Body of pancreas (tissue), 4 donors: ENCODE data around the gene LDLRAD3. TPM values are rescaled to one million over a fixed set of nuclear protein-coding genes. Genes with fewer than 3 reads are reported as not detected.

Experiments used
- ATAC-seq: fragments of 150-250 bp; one replicate; pipeline ENCODE4 v1.9.1; 2016
- DNase-seq, 4 donors: peaks; one replicate each; pipeline ENCODE4 v3.0.0-alpha.2; 2019
- H3K27ac ChIP-seq, 4 donors: fragments of 200-600 bp; sonication (generic); 1 replicate in 3 of 4; 2 replicates in 1 of 4; pipeline versions ENCODE4 v1.5.1 to v1.6.1; 2016 to 2019; ENCODE audit warnings: mild to moderate bottlenecking in 1 of 4, mixed read lengths in 1 of 4, moderate library complexity in 1 of 4
- H3K27me3 ChIP-seq, 2 donors: fragments of 200-600 bp; sonication (generic); one replicate each; pipeline ENCODE4 v1.6.0; 2016; ENCODE audit warnings: mild to moderate bottlenecking in 1 of 2
- H3K36me3 ChIP-seq, 2 donors: fragments of 200-600 bp; sonication (generic); replicated peaks in 1 of 2; 2 replicates each; pipeline ENCODE4 v1.5.1; 2016; ENCODE audit warnings: low read depth in 2 of 2; ENCODE audit not compliant: insufficient read depth in 1 of 2
- H3K4me1 ChIP-seq: fragments of 200-600 bp; sonication (generic); one replicate; pipeline ENCODE4 v1.6.0; 2016
- H3K4me3 ChIP-seq, 2 donors: fragments of 200-600 bp; sonication (generic); 1 replicate in 1 of 2; 2 replicates in 1 of 2; pipeline ENCODE4 v1.5.1; 2016 to 2019
- H3K9me3 ChIP-seq, 3 donors: fragments of 200-600 bp; sonication (generic); 1 replicate in 2 of 3; 2 replicates in 1 of 3; pipeline ENCODE4 v1.5.1; 2016
- POLR2A ChIP-seq, 3 donors: fragments of 450-650 bp; IDR thresholded peaks; one replicate each; pipeline ENCODE4 v1.6.1; 2016; ENCODE audit warnings: antibody characterized with exemption in 3 of 3, mild to moderate bottlenecking in 2 of 3
- WGBS, 2 donors: methylation state at CpG; one replicate each; pipeline ENCODE4 v1.1.5; 2017; 5-methylcytosine and 5-hydroxymethylcytosine counted together
- intact Hi-C: fragments of 100-400 bp; cut with DNase I; formaldehyde crosslinking; loops from one replicate; pipeline ENCODE4 v1.15.1; 2023
- total RNA-seq, 2 donors: library from RNA; depleted of rRNA; stranded (reverse); fragments of >200 nt; gene quantifications; one replicate each; pipeline ENCODE4 v1.1.0, GENCODE V29; 2016
- TF ChIP-seq, protein P1 (sequence below), 7 experiments: fragments of 450-650 bp in 4 of 7; fragments of 200-600 bp in 3 of 7; sonication (generic) in 3 of 7; IDR thresholded peaks; one replicate each; pipeline ENCODE4 v1.5.1; 2016 to 2019; ENCODE audit warnings: antibody characterized with exemption in 7 of 7

Gene LDLRAD3
- total RNA-seq, 2 donors from 2014 or later = 5.7 to 7.9 TPM

DNA sequence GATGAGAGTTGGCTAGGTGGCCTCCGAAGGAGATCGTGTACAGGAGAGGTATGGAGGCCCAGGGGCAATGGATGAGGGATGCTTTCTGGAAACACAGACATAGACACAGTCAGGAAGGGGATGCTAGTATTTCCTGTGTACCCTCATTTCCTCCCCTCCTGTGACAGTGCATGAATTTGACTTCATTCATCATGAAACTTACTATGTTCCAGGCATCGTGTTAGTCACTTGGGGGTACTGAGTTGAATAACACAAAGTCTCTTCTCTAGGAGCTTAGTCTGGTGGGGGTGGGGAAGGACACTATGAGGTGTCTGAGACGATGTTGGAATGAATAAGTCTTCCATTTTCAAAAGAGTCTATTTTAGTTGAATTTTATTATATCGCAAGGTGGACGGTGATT, 32.6 kb downstream of the LDLRAD3 start:
- H3K27ac ChIP-seq = no peak overlapping the region
- intact Hi-C loops = no loop called here
- WGBS, 2 donors = 90 to 93% methylated on average over 6 of the region's 6 CpGs
- no peak for DNase-seq
- no peaks in the 10 kb centered on the region for H3K9me3 ChIP-seq
- no peaks in the 10 kb centered on the region for H3K4me1 ChIP-seq
- ATAC-seq = no peak
- TF ChIP-seq POLR2A (IDR thresholded peaks at IDR 0.05) = no peak
- TF ChIP-seq, protein P1, sequence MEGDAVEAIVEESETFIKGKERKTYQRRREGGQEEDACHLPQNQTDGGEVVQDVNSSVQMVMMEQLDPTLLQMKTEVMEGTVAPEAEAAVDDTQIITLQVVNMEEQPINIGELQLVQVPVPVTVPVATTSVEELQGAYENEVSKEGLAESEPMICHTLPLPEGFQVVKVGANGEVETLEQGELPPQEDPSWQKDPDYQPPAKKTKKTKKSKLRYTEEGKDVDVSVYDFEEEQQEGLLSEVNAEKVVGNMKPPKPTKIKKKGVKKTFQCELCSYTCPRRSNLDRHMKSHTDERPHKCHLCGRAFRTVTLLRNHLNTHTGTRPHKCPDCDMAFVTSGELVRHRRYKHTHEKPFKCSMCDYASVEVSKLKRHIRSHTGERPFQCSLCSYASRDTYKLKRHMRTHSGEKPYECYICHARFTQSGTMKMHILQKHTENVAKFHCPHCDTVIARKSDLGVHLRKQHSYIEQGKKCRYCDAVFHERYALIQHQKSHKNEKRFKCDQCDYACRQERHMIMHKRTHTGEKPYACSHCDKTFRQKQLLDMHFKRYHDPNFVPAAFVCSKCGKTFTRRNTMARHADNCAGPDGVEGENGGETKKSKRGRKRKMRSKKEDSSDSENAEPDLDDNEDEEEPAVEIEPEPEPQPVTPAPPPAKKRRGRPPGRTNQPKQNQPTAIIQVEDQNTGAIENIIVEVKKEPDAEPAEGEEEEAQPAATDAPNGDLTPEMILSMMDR (IDR thresholded peaks at IDR 0.05) = no peak
- no peaks in the 10 kb centered on the region for H3K36me3 ChIP-seq
- H3K27me3 ChIP-seq = no peaks in the 10 kb centered on the region
- H3K4me3 ChIP-seq = no peak overlapping the region

DNA sequence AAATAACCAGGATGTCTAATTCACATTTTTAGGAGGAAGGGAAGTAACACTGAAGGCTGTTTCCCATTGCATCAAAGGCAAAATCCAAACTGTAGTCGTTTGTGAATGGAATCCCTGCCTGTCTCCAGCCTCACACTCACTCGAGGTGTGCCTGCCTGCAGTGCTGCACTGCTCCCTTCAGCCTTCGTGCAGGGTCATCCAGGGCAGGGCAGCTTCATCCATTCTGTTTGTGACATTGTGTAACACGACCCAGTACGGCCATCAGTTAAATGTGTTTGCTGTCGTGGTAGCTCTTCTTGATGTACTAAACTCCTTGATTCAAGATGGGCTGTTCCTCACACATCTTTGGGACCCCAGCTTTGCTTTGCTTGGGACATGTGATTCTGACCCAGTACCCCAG, 34.3 kb downstream of the LDLRAD3 start:
- Histone ChIP-seq H3K36me3 (no peaks in the 10 kb centered on the region), H3K4me1 (no peaks in the 10 kb centered on the region), H3K9me3 (no peaks in the 10 kb centered on the region), H3K27ac (no peak overlapping the region), H3K27me3 (no peaks in the 10 kb centered on the region), H3K4me3 (no peak overlapping the region)
- DNase-seq = no peak
- intact Hi-C loops = no loop called here
- TF ChIP-seq, protein P1 (IDR thresholded peaks at IDR 0.05) = no peak
- TF ChIP-seq POLR2A (IDR thresholded peaks at IDR 0.05) = no peak
- 59 to 61% methylated on average over 6 of the region's 6 CpGs for WGBS, 2 donors
- ATAC-seq = no peak

DNA sequence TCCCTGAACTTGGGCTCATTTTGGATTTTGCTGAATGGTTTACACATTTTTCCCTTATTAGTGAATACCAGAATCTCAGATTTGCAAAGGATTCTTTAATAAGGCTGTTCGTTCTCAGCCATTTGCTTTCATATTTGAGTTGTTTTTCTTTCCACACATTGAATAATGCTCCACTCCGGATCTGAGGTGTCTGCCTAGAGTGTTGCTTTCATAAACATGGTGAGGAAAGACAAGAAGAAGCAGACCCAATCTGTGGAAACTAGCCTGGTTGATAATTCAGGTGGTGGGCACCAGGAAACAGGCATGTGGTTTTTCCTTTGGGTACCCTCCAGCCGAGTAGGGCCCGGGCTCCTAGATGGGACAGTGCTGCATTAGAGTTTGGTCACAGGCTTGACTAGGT, 35.0 kb downstream of the LDLRAD3 start:
- ATAC-seq (no peak), DNase-seq (no peak)
- H3K36me3 ChIP-seq = no peaks in the 10 kb centered on the region
- intact Hi-C loops = no loop called here
- 89% methylated on average over 4 of the region's 4 CpGs for WGBS, 2 donors
- no peak for TF ChIP-seq POLR2A (IDR thresholded peaks at IDR 0.05)
- TF ChIP-seq, protein P1 (IDR thresholded peaks at IDR 0.05) = no peak
- H3K27ac ChIP-seq = no peak overlapping the region
- no peak overlapping the region for H3K4me3 ChIP-seq
- no peaks in the 10 kb centered on the region for H3K9me3 ChIP-seq
- no peaks in the 10 kb centered on the region for H3K27me3 ChIP-seq
- H3K4me1 ChIP-seq = no peaks in the 10 kb centered on the region

DNA sequence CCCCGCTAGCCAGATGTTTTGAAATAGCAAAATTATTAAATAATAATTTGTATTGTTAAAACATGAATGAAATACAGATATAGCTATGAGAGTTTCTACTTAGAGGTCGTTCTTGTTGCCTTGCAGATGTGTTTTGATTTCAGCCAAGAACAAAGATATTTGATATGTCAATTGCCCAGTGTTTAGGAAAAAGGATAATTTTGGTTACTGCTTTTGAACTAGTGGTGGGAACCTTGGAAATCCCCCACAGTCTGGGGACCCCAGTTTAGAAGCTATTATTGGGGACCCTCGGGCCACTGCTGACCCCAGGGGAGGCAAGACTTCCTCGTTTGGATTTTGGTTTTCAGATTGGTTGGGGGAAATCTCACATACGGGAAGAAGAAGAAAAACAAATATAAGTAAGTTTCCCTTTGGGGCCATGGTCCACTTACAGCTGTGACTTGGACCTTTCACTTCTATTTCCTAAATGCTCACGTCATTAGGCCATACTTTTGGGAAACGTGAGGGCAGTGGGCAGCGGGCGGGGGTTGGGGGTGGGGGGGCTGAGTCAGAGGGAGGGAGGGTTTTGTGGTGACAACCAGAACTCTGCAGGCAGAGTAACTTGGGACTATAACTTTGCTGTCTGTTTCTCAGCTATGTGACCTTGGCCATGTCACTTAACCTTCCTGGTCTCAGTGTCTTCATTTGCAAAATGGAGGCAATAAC, 37.0 kb downstream of the LDLRAD3 start:
- no peak overlapping the region for H3K4me3 ChIP-seq
- no peak for TF ChIP-seq POLR2A (IDR thresholded peaks at IDR 0.05)
- TF ChIP-seq, protein P1 (IDR thresholded peaks at IDR 0.05) = no peak

DNA sequence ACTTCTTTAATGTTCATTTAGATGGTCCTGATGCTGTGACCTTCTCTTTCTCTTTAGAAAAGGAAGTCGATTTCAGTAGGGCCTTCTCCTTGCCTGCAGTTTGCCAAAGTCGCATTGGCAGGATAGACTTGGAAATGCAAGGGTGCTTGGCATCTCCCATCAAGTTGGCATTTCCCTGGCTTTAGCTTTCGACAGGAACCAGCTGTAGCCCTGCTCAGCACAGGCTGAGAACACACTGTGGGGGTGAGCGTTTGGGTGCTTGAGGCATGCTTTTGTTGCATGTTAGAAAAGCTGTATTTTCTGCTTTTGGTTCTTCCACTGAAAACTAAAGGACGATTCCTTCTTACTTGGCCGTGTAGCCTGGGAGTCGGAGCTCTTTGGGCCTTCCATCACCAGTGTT, 37.7 kb downstream of the LDLRAD3 start:
- Histone ChIP-seq H3K27ac (no peak overlapping the region), H3K4me1 (no peaks in the 10 kb centered on the region), H3K9me3 (no peaks in the 10 kb centered on the region), H3K27me3 (no peaks in the 10 kb centered on the region), H3K36me3 (no peaks in the 10 kb centered on the region), H3K4me3 (no peak overlapping the region)
- 69 to 71% methylated on average over 7 of the region's 7 CpGs for WGBS, 2 donors
- TF ChIP-seq, protein P1 (IDR thresholded peaks at IDR 0.05) = no peak
- TF ChIP-seq POLR2A (IDR thresholded peaks at IDR 0.05) = no peak
- no peak for DNase-seq
- no peak for ATAC-seq
- intact Hi-C loops = no loop called here

More for the DNA sequence above, 37.0 kb downstream of the LDLRAD3 start:
- WGBS, 2 donors = 68 to 70% methylated on average over 9 of the region's 9 CpGs
- Histone ChIP-seq H3K36me3 (no peaks in the 10 kb centered on the region), H3K9me3 (no peaks in the 10 kb centered on the region), H3K27ac (peak overlapping the region in 1 of 4 donors; percentile 47), H3K4me1 (no peaks in the 10 kb centered on the region), H3K27me3 (no peaks in the 10 kb centered on the region)
- DNase-seq = no peak
- intact Hi-C loops = no loop called here
- no peak for ATAC-seq
